NCI-H2081 treated with DMSO at 0.1 percent for 48 hours (cell line): ENCODE data around the gene CNGA1.
A peak's percentile ranks its signal among the peaks of the same experiment; 100 is the strongest.

Experiments used
- DNase-seq: peaks from one replicate; lab custom pipeline; 2025; lab: John Stamatoyannopoulos, UW

CNGA1 gene

DNA sequence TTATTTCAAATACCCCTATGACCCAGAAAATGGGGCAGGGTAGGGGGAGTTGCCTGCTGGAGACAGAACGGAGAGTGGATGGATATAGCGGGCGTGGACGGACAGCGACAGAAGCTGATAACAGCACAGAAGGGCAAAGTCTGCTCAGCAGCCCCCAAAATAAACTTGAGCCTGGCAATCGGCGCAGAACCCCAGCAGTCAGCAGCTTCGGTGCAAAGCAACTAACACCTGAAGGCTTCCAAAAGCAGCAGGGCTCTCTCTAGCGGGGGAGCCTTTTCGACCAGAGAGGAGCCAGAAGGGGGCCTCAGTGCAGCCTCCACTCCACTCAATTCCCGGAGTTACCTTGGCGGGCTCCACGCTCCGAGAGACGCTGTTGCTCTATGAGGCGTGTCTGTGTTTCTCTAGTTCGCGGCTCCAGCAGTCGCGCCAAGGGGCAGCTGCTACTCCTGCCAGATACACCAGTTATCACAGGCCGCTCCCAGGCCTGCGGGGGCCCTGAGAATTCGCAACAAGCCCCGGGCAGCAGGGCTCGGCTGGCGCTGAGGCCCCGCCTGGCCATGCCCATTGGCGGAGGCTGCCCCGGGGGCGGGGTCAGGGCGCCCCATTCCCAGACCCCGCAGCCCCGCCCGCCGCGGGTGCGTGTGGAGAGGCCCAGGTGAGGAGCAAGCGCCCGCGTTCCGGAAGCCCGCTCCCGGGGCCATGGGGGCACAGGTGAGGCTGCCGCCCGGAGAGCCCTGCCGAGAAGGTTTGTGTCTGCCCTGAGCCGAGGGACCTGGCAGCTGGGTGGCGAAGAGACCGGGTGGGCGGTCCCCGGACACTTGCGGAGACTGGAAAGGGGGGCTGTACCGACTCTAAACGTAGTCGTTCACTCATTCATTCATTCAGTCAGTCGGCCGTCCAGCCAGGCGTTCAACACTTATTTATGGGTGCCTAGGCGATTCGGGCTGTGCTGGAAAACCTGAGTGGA lies at the start of gene CNGA1, which contains the start of gene NIPAL1:
Gene CNGA1, minus strand, starts transcription at position 541 of the 967 bp plus-strand sequence. CDS start 63,992 bp downstream, outside the sequence.
Gene NIPAL1, plus strand, starts transcription at position 632 of the 967 bp plus-strand sequence. Its CDS starts 68 bp downstream, at position 700.
- DNase-seq = peak; percentile 58

DNA sequence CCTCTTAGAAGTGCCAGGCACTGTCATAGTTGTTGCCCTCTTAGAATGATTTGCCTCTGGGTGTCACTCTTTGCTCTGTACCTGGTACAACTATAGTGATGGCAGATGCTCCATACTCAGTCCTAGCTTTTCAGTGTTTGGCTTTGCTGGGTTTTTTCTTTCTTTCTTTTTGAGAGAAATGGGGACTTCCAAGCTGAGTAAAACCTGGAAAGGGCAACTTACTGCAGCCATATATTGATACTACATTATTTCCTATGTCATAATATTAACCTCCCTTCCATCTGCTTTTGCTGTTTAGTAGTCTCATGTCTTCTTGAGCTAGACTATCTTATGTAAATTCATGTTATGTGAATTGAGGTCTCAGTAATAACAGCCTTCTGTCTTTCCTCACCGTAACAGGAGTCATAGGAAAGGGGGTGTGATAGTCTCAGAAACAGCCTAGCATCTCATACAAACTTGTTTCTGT lies 49.1 kb upstream of the CNGA1 start:
- no peak for DNase-seq

DNA sequence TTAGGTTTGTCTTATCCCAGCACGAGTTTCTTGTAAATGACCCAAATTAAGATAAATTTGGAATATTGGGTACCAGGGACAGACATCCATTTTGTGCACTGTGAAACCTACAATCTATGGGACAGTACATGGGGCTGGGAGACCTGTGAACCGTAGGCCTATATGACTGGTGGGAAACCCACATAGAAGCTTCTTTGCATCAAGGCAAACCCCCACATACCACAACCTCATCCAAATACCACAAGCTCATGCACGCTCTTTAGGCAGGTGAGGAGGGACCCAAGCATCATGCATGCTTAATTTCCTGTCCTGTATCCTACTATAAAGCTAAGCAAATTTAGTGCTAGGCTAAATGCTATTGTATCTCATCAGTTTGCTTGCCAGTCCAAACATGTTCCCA lies 47.9 kb upstream of the CNGA1 start:
- no peak for DNase-seq

DNA sequence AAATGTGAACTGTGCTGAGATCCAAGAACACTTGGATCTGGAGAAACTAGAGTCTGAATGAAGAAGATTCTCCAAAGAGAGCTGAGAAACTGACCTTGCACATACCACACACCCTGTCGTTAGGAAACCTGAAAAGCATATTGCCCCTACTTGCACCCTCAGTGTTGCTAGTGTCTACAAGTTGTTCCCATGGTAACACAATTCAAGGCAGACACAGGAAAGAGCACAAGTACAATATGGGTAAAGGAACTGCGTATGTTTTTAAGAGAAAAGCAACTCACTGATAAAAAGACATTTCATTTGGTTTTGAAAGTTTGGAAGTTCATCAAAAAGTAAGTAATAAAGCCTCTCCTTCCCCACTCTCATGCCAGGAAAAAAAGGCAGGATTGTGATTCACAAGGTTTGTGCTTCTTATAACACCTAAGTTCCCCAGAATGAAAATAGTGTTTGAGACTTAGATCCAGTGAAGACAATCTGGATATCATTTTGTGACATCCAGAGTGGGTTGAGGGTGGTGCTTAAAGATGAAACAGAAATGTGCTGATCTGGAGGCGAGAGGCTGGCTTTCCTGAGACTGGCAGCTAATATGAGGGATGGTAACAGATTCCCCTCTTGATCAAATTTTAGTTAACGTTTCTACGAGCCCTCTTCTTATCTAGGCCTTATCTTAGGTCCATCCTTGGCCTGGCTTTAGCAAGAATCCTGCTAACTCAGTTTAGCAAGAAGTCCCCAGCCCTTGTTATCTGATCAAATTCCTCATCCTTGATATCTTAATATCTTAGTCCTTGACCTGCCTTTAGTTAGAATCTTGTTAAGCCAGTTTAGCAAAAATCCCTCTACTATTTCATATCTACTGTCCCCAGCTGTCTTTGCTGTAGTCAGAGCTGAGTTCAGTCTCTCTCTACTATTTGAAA lies 42.4 kb upstream of the CNGA1 start:
- no peak for DNase-seq

DNA sequence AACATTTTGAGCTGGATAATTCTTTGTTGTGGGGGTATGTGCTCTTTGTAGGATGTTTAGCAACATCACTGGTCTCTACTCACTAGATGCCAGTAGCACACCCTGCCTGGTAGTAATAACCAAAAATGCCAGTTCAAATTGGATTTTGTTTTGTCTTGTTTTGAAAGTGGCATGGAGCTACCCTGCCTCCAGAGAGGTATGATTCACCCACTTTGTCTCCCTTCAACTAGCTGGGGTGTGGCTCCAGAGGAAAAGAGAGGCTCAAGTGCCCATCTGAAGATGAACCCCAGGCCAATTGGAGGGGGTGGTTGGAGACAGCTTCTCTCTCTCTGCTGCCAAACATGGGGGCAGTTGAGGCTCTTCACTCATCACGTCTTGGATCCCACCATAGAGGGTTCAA lies 34.6 kb upstream of the CNGA1 start:
- no peak for DNase-seq

DNA sequence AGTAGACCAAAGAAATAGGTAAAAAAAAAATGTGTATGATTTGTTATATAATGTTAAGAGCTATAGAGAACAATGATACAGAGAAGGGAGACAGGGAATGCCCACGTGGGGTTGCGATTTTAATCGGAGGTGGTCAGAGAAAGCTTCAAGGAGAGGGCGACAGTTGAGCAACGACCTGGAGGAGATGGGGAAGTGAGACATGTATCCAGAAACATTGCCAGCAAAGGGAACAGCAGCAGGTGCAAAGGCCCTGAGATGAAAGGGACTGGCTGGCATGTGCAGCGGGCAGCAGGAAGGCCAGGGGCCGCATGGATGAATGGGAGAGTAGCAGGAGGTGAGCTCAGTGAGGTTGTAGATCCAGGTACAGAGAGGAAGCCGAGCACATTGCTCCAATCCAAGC lies 33.0 kb upstream of the CNGA1 start:
- DNase-seq = no peak

DNA sequence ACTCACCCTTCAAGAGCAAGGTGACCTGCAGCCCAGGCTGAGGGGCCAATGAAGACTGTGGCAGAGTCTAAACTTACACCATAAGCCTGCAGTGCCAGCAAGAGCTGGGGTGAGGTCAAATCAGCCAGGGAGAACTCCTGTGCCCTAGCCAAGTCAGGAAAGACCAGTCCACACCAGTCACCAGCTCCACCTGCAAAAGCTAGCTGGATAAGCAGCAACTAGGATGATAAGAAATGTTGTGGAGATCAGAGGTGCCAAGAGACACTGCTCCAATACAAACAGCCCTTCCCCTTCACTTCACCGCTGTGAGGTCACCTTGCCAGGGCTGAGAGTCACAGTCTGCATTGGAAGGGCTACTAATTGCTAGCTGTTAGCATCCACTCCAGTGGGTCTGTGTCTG lies 31.4 kb upstream of the CNGA1 start:
- DNase-seq = no peak

DNA sequence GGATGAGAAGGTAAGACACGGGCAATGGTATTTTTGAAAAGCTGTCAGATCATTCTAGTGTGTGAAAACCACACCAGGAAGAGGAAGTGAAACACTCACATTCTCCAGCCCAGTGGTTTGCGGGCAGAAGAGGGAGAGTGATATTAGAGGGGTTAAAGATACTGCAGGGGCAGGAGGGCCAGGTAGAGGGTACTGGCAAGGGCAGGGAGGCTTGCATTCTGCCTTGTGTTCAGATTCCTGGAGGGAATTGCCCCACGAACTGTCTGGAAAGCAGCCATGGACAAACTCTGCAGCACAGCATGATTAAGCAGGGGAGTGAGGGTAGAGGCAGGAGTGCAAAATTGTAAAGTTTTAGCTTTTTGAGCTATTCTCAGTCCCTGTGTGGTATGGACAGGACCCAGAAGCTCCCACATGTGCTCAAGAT lies 31.0 kb upstream of the CNGA1 start:
- no peak for DNase-seq

DNA sequence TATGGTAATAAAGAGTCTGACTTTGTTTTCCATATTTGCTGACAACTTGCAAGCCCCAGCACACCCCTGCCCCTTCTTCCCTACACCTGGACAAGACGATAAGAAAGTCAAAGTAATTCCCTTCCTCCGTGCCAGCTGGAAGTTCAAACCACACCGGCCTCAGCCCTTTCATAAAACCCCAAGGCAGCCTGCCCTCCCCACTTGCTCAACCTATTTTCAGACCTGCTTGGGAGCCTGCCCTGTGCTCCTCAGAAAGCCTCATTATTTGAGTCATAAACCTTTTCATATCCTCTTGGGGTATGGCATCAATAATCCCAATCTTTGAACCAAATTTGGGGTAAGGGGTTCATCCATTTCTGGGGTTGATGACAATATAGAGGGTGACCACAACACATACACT lies 29.6 kb upstream of the CNGA1 start:
- no peak for DNase-seq

DNA sequence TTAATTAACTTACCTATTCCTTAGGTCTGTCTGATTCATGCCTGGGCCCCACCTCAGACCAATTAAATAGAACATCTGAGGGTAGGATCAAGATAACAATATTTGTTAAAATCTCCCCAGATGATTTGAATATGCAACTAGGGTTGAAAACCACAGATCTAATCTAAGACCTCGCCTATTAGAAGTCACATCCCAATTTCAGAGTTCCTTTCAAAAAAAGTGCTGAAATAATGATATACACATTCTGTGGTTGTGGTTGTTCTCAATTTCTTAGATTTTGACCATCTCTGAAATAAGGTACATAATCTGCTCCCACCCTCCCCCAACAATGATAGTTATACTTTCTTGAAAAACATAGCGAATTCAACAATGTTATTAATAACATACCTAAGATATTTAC lies 27.8 kb upstream of the CNGA1 start:
- DNase-seq = no peak

DNA sequence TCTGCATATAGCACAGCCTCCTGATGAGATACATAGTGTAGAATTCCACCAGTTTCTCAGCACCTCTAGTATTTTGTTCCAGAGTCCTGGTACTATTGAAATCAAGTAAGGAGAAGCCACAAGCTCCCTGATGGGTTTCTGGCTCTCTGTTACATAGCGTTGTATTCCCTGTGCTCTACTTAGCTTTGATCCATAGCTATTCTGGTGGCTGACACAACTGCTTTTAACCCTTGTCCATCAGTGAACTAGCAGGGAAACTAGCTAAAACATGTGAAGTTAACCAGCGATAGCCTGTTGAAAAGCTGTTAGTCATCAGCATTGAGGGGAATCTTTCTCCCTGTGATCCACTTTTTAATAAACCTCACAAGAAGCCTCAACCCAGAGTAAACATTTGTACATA lies 27.0 kb upstream of the CNGA1 start:
- no peak for DNase-seq

DNA sequence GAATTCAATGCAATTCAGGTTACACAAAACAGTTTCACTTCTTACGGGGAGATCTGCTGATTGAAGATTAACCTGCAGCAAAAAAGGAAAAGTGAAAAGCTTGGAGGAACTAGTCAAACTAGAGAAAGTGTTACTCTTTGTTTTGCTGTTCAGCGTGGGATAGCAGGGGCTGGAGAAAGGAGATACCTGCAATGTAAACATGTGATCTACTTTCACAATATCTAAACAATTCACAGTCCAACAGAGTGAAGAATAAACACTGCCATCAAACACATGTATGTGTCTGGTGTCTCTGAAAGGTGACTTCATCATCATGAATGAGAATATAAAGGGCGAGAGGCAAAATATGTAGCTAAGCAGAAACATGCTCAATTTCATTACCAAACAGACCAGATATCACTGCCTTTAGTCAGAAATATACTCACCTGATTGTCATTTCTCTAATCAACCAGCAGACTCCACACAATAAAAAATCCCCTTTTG lies 26.5 kb upstream of the CNGA1 start:
- DNase-seq = no peak

DNA sequence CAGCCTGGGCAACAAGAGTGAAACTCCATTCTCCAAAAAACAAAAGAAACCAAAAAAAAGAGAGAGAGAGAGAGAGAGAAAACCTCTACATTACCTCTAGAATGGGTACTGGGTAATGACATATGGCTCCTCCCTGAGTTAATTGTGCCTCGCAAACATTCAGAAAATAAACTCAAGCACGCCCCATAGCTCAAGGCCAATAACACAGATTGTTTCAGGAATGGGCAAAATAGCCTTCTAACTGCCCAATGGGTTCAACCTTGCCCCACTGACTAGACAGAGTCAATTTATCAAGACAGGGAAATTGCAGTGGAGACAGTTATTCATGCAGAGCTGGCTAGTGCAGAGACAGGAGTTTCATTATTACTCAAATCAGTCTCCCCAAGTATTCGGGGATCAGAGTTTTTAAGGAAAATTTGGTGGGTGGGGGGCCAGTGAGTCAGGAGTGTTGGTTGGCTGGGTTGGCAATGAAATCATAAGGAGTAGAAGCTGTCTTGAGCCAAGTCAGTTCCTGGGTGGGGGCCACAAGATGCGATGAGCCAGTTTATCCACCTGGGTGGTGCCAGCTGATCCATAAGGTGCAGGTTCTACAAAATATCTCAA lies 25.2 kb upstream of the CNGA1 start:
- DNase-seq = no peak

DNA sequence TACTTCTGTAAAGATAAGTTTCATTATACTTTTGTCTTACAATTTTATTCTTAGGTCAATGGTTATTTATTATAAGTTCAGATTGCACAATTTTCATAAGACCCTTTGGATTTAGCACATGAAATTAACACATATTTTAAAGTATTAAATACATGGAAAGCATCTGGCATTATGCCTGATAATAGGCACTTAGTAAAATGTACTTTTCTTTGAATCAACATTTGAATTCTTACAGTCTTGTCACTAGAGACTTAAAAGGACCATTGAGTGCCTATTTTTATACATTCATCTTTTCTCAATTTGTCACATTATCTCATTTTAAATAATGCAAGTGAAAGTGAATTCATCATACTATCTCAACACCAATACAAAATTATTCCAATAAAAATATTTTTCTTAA lies 23.1 kb upstream of the CNGA1 start:
- DNase-seq = no peak

DNA sequence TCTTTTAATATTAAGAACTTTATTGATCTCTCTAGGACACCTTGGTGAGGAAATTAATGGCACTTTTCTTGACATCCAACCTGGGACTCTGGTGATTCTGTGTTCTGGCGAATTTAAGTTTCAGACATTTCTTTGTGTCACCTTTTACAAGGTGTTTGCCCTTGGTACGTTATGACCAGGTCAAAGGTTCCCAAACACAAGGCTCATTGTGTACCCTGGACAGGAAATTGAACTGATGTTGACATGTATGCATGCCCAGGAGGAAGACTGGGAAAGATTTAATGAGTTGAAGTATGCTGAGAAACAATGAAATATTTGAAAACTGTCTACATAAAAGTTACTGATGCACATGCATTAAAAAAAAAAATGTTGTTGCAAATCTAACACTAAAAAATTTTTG lies 22.2 kb upstream of the CNGA1 start:
- DNase-seq = no peak

DNA sequence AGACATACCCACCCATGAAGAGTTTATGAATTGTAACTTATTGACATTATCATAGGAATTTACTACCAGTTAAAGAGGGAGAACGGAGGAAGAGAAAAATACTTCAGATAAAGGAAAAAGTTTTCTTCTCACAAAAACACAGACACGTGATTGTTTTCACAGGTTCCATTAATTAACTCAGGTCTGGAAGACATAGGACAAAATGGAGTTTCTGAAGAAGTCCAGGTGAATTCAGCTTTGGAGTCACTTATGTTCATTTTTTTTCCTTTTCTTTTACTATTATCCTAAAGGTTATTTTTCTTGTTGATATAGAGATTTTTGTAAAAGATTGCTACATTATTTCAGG lies 20.6 kb upstream of the CNGA1 start:
- no peak for DNase-seq

DNA sequence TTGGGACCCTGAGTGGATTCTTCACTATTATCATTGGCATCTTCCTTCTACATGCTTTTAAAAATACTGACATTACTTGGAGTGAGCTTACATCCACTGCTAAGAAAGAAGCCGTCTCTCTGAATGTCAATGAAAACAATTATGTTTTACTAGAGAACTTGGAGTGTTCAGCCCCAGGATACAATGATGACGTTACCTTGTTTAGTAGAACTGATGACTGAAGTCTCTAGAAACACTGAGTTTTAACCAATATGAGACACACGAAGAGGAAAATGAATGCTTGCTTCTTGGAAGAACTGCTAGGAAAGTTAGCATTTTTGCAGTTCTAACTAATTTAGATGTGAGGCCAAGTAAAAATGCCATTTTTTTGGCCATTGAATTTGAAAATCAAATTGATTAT lies 19.5 kb upstream of the CNGA1 start:
- no peak for DNase-seq

DNA sequence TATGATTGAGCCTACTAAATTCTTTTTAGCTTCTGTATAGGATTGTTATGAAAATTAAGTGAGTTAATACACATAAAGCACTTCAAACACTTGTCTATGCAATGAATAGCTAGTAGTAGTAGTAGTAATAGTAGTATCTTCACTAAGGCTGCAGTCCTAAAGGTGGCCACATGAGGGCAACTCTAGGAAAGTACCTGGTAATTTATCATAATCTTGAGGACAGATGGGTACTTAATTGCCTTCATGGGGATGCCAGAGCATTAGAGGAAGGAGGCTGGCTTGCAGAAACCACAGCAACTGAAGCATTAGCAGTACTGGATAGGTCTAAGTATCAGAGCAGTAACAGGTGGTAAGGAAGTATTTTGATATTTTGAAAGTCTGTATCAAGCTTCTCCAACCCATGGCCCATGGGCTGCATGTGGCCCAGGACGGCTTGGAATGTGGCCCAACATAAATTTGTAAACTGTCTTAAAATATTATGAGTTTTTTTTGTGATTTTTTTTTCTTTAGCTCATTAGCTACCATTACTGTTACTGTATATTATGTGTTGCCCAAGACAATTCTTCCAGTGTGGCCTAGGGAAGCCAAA lies 17.4 kb upstream of the CNGA1 start:
- no peak for DNase-seq

DNA sequence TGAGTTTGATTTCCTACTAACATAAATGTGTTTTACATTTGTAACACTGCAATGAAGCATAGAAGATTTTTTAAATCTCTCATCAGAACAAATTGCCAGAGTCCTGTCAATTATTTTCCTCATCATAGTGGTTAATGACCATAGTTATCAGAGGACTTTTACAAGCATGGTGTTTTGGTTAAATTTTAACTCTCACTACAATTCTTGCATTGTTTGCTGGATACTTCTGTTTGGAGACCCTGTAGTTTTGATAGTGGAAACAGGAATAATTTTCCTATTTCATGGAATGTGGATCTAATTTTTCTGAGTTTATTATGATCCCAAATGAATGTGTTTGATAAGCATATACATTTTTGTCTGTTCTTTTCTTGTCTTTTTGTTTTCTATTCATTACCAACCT lies 16.9 kb upstream of the CNGA1 start:
- no peak for DNase-seq

DNA sequence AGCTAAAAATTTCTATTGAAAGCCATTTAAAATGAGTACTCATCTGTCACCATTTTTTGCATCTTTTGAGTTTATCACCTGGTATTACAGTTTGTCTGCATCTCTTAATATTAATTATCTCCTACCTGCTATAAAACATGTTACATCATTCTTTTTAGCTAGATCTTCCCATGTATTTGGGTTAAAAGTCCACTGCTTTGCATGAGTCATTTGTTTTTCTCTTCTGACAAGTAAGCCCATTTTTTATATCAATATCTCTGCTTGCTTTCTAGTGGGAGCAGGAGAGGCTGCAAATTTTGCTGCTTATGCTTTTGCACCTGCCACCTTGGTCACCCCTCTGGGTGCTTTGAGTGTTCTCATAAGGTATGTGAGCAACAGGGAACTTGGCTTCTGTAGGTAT lies 16.2 kb upstream of the CNGA1 start:
- no peak for DNase-seq

DNA sequence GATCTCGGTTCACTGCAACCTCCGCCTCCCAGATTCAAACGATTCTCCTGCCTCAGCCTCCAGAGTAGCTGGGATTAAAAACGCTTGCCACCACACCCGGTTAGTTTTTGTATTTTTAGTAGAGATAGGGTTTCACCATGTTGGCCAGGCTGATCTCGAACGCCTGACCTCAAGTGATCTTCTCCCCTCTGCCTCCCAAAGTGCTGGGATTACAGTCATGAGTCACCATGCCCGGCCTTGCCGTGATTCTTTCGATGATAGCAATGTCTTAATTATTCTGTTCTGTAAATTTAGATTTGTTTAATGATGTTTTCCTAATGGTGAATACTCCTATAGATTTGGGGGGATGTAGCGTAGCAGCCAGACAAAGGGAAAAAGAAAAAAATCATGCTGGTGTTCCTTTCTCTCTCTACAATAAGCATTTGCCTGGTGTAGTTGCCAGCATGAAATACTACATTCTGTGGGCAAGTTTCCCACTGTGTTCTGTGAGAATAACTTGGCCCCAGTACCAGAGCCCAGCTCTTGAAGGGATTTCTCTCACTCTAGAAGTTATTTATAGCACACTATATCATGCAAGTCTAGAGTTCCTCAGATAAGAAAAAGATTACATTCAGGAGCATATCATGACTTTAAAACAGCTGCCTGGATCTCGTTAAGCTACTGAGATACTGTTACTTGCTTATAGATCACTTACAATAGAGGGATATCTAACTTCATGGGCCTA lies 15.5 kb upstream of the CNGA1 start:
- no peak for DNase-seq
